ENCODE measurements around the gene MEPE.

MEPE gene

GRCh38 chr4:87819281-87819919 lies 13.4 kb upstream of the MEPE start:
- DNase-seq (ENCODE audit: low read depth): no peak
- H3K4me3 ChIP-seq (ENCODE audit: low read depth, low read length): no peak overlapping the region
- TF ChIP-seq POLR2A (IDR thresholded peaks at IDR 0.05; ENCODE audit: extremely low read depth, insufficient read length): no peak

- DNase-seq (ENCODE audit: low read depth): no peak
- TF ChIP-seq, protein P1, sequence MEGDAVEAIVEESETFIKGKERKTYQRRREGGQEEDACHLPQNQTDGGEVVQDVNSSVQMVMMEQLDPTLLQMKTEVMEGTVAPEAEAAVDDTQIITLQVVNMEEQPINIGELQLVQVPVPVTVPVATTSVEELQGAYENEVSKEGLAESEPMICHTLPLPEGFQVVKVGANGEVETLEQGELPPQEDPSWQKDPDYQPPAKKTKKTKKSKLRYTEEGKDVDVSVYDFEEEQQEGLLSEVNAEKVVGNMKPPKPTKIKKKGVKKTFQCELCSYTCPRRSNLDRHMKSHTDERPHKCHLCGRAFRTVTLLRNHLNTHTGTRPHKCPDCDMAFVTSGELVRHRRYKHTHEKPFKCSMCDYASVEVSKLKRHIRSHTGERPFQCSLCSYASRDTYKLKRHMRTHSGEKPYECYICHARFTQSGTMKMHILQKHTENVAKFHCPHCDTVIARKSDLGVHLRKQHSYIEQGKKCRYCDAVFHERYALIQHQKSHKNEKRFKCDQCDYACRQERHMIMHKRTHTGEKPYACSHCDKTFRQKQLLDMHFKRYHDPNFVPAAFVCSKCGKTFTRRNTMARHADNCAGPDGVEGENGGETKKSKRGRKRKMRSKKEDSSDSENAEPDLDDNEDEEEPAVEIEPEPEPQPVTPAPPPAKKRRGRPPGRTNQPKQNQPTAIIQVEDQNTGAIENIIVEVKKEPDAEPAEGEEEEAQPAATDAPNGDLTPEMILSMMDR (IDR thresholded peaks at IDR 0.05; ENCODE audit: low read depth, low read length): no peak
- TF ChIP-seq, protein P2, sequence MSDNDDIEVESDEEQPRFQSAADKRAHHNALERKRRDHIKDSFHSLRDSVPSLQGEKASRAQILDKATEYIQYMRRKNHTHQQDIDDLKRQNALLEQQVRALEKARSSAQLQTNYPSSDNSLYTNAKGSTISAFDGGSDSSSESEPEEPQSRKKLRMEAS (IDR thresholded peaks at IDR 0.05; ENCODE audit: low read depth, low read length): no peak
- TF ChIP-seq POLR2A (IDR thresholded peaks at IDR 0.05; ENCODE audit: extremely low read depth, insufficient read length): no peak
- no peak for TF ChIP-seq MYC (IDR thresholded peaks at IDR 0.05; ENCODE audit: low read depth, low read length)
- H3K4me3 ChIP-seq (ENCODE audit: low read depth, low read length): no peak overlapping the region
These were observed 9.6 kb upstream of the MEPE start for GRCh38 chr4:87823200-87823599.

GRCh38 chr4:87823724-87824123 lies 9.0 kb upstream of the MEPE start:
- no peak overlapping the region for H3K4me3 ChIP-seq (ENCODE audit: low read depth, low read length)
- TF ChIP-seq POLR2A (IDR thresholded peaks at IDR 0.05; ENCODE audit: extremely low read depth, insufficient read length) (no peak), MYC (IDR thresholded peaks at IDR 0.05; ENCODE audit: low read depth, low read length) (no peak)
- no peak for DNase-seq (ENCODE audit: low read depth)

GRCh38 chr4:87824352-87824751 lies 8.4 kb upstream of the MEPE start:
- no peak for DNase-seq (ENCODE audit: low read depth)
- no peak overlapping the region for H3K4me3 ChIP-seq (ENCODE audit: low read depth, low read length)
- no peak for TF ChIP-seq POLR2A (IDR thresholded peaks at IDR 0.05; ENCODE audit: extremely low read depth, insufficient read length)

DNA sequence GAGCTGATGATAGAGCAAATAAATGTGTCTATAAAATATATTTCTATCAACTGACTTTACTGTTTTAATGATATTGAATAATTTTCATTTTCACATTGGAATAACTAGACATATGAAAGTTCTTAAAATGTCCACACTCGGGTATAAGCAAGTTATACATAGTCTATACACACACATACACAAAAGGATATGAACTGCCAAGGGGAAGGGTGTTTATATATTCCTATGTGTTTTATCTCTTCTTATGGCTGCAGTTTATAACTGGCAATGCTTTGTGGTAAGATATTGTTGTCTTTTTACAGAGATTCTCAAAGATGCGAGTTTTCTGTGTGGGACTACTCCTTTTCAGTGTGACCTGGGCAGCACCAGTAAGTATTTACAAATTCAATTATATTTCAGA lies 1.6 kb downstream of the MEPE start:
- DNase-seq (ENCODE audit: low read depth): no peak
- no peak overlapping the region for H3K4me3 ChIP-seq (ENCODE audit: low read depth, low read length)
- TF ChIP-seq MYC (IDR thresholded peaks at IDR 0.05; ENCODE audit: low read depth, low read length): no peak
- TF ChIP-seq, protein P1 (IDR thresholded peaks at IDR 0.05; ENCODE audit: low read depth, low read length): no peak
- no peak for TF ChIP-seq POLR2A (IDR thresholded peaks at IDR 0.05; ENCODE audit: extremely low read depth, insufficient read length)
- TF ChIP-seq, protein P2 (IDR thresholded peaks at IDR 0.05; ENCODE audit: low read depth, low read length): no peak

DNA sequence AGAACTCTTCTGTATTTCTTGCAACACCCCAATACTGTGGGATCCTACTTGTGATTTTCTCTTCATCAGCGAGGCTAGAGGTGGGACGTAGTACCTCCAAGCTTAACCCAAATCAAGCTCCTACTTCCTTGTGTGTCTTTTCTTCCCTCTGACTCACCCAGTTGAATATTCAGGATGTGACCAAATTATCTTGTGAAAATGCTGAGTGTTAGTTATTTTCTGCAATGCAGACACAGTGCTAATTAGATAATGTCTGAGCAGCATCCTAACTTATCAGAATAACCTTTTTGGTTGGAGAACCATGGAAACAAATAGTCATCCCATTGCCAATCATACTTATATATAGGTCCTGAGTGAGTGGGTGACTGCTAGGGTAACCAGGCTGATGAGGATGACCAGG lies 2.4 kb downstream of the MEPE start:
- TF ChIP-seq, protein P2 (IDR thresholded peaks at IDR 0.05; ENCODE audit: low read depth, low read length): no peak
- TF ChIP-seq, protein P1 (IDR thresholded peaks at IDR 0.05; ENCODE audit: low read depth, low read length): no peak
- TF ChIP-seq POLR2A (IDR thresholded peaks at IDR 0.05; ENCODE audit: extremely low read depth, insufficient read length) (no peak), MYC (IDR thresholded peaks at IDR 0.05; ENCODE audit: low read depth, low read length) (no peak)
- no peak overlapping the region for H3K4me3 ChIP-seq (ENCODE audit: low read depth, low read length)
- DNase-seq (ENCODE audit: low read depth): no peak

DNA sequence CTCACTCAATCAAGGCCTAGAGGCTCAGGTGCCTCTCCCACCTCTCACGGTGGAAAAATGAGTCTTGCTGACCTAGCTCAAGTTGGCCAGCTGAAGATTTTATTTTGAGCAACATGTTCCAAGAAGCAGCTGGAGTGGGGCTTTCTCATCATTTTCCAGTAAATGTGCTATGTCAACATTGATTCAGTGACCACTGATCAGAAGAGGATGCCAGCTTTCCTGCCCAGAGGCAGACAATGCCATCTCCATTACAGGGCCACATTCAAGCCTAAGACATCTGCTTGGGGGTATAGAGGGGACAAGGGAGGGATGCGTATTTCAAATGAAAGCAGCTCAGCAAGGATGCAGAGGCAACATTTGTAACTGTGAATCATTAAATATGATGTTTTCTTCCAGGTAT lies 3.0 kb downstream of the MEPE start:
- H3K4me3 ChIP-seq (ENCODE audit: low read depth, low read length): no peak overlapping the region
- no peak for TF ChIP-seq POLR2A (IDR thresholded peaks at IDR 0.05; ENCODE audit: extremely low read depth, insufficient read length)
- no peak for DNase-seq (ENCODE audit: low read depth)

GRCh38 chr4:87838205-87838604 lies 5.4 kb downstream of the MEPE start:
- H3K4me3 ChIP-seq (ENCODE audit: low read depth, low read length): no peak overlapping the region
- DNase-seq (ENCODE audit: low read depth): no peak
- TF ChIP-seq, protein P1 (IDR thresholded peaks at IDR 0.05; ENCODE audit: low read depth, low read length): no peak
- no peak for TF ChIP-seq MYC (IDR thresholded peaks at IDR 0.05; ENCODE audit: low read depth, low read length)

Measured in NB4 (cell line).